GM04503 (cell line): ENCODE measurements around the gene GPR157.
"Not testable (repeated sequence)": the region's sequence is repeated elsewhere in the genome, so short reads cannot be mapped to it uniquely, and the experiment has no call there.

Experiments
- DNase-seq: peaks from one replicate; pipeline ENCODE4 v3.0.0-alpha.2; 2012; ENCODE audit warnings: low read depth

Gene GPR157, protein sequence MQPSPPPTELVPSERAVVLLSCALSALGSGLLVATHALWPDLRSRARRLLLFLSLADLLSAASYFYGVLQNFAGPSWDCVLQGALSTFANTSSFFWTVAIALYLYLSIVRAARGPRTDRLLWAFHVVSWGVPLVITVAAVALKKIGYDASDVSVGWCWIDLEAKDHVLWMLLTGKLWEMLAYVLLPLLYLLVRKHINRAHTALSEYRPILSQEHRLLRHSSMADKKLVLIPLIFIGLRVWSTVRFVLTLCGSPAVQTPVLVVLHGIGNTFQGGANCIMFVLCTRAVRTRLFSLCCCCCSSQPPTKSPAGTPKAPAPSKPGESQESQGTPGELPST

DNA sequence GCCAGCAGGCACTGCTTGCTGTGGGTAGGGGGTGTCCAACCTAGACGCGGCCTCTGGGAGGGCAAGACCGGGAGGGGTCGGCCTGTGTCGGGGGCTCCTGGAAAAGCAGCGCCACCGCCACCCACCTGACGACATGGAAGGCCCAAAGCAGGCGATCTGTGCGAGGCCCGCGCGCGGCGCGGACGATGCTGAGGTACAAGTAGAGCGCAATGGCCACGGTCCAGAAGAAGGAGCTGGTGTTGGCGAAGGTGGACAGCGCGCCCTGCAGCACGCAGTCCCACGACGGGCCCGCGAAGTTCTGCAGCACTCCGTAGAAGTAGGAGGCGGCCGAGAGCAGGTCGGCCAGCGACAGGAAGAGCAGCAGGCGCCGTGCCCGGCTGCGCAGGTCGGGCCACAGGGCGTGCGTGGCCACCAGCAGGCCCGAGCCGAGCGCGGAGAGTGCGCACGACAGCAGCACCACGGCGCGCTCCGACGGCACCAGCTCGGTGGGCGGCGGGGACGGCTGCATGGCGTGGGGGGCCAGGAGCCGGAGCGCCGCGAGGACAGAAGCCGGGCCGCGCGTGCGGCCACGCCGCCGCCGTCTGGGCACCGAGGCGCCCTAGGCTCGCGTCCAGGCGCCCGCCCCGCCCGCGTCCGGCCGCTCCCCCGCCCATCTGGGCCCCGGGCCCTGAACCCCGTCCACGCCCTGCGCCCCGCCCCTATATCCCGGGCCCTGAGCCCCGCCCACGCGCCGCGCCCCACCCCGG is at the start of gene GPR157:
TSS of gene GPR157 (minus strand) at position 583 of the 746 bp plus-strand sequence. CDS start at position 508, 75 bp downstream.
- DNase-seq, result no peak

DNA sequence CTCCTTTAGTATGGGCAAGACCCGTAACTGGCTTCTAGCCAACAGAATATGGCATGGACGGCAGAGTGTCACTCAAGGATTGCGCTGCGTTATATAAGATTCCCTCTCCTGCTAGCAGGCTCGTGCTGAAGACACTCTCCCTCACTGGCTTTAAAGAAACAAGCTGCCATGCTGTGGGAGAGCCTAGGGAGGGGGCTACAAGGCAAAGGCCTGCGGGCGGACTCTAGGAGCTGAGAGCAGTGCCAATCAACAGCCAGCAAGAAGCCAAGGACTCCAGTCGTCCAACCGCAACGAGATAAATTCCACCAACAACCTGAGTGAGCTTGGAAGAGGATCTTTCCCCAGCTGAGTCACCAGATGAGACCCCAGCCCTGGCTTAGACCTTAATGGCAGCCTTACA is 45.9 kb upstream of the GPR157 start:
- DNase-seq, result no peak

DNA sequence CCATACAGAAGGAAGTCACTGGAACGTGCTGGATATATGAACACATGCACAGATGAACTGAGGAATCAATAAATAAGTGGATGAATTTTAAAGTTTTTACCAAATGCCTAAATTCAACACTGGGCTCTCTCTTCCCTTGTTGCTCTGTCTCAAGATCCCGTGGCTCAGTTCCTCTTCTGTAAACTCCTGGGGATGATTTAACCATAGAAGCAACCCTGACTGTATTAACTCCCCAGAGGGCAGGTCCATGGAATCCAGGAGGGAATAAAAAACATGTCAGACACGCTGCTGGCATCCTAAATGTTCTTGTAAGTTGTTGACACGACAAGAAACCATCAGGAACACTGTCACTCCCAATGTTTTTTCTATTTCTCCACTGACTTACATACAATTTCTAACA is 45.3 kb upstream of the GPR157 start:
- DNase-seq, result no peak

DNA sequence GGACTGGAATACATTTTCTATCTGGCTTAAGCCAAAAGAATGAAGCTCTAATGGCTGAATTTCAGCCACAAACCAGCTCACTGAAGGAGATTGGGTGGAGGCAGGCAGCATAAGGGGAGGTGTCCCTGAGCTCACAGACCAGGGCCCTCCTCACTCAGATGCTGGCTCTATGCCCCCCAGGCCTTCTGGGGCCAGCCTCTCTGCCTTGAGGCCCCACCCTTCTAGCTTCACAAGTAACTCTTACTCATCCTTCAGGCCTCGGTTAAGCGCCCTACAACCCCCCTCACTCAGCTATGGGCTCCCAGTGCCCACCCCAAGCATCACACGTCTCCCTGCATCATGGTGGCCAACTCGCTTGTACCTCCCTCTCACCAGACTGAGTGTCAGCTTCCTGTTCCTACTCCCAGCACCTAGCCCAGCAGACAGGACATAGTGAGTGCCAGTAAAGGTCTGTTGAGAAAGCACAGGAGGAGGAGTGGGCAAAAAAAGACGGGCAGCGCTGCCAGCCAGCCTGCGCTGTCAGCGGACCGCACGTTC is 40.8 kb upstream of the GPR157 start:
- no peak for DNase-seq

DNA sequence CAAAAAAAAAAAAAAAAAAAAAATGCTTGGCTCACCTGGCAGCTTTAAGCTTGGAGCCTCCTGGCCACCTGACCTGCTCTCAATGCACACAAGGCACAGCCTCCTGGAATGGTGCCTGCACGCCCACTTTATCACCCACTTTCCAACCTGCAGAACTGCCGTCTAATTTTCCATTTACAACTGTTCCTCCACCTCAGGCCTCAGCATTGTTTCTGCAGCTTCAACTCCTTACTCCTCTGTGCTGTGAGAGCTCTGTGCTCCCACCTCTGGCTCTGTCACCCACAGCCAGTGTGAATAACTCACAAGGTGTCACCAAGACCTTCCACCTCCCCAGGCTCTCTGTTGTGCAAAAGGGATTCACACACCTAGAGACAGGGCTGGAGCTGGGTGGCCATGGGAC is 38.7 kb upstream of the GPR157 start:
- no peak for DNase-seq

DNA sequence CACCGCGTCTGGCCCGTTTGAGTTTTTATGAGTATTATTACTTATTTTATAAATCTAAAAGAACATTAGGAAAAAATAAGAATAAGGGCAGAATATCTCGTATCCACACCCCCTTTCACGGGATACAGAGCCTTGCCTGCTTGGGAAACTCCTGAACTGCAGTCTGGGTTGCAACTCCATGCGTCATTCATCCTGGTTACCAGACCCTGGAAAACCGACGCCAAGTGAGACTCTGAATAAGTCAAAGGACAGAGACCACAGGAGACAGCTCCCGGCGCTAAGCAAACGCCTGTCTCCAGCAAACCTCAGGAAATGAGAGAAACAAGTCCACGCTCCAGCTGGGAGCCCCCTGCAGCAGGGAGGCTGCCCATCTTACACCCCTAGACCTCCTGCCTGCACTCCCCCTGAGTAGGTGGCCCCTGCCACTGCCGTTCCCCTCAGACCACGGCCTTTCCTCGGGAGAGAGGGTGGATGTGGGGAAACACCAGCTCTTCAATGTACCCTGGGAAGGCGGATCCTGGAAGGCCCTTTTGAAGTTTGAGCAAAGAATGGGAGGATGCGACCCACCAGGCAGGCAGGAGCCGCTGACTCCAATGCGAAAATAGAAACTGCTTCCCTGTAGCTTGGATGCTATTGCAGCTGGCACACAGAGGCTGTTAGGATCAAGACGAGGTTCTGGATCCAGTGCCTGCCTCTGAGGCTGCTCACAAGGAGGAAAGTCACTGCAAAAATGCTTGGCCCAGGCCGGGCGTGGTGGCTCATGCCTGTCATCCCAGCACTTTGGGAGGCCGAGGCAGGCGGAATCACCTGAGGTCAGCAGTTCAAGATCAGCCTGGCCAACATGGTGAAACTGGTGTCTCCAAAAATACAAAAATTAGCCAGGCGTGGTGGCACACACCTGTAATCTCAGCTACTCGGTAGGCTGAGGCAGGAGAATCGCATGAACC is 37.7 kb upstream of the GPR157 start:
- DNase-seq, result peak; percentile 69

DNA sequence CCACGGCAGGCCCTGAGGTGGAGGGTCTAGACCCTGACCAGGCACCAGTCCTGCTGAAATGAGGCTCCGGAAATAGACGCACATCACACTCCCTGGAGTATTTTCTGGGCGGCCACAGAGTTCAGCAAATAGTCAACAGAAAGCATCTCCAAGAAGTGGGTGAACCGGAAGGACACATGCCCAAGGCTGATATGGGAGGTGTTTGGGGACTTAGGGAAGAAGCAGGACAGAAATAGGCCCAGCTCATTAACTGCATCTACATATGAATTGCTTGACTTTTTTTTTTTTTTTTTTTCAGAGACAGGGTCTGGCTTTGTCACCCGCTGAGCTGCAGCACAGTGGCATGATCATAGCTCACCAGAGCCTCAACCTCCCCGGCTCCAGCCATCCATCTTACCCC is 36.5 kb upstream of the GPR157 start:
- DNase-seq, result no peak

DNA sequence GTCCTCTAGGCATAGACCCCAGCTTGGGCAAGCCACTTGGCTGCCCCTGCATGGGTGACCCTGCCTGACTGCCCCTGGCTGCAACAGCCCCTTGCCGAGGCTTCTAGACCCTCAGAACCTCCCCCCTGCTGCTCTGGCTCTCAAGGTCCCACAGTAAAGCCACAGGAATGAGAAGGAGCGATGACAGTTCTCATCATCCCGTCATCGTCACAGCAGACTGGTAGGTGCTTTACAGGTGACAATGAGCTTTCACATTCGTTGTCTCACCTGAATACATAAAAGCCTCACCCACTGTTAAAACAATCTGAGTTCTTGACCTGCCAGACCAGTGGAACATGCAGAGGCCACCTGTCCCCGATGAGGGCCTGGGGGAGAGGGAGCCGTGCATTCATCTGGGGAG is 36.0 kb upstream of the GPR157 start:
- DNase-seq, result no peak

DNA sequence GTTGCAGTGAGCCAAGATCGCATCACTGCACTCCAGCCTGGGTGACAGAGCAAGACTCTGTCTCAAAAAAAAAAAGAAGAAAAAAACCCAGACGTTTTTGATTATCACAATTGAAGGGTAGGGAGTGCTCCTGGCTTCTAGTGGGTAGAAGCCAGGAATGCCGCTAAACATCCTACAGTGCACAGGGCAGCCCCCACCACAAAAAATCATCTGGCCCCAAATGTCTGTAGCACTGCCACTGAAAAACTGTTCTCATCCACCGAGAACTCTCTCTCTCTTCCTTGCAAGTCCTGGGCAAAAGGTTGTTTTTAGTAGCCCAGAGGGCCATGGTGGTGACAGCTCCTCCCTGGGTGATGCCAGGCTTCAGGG is 35.6 kb upstream of the GPR157 start:
- DNase-seq, result no peak

DNA sequence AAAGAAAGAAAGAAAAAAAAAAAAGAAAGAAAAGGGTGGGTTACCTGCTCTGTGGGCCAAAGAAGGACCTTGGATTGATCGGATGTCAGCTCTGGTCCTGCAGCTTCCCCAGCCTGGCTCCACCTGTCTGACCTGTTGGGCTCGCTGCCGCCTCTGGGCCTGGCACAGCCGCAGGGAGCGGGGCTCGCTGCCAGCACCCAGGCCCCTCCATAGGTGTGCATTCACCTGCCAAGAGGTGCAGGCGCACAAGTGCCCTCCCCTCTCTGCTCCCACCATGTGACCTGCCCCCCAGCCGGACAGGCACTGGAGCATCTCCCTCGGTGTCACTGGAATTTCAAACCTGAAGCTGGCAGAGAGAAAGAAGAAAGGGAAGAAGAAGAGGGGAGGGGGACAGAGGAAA is 33.1 kb upstream of the GPR157 start:
- DNase-seq, result no peak

DNA sequence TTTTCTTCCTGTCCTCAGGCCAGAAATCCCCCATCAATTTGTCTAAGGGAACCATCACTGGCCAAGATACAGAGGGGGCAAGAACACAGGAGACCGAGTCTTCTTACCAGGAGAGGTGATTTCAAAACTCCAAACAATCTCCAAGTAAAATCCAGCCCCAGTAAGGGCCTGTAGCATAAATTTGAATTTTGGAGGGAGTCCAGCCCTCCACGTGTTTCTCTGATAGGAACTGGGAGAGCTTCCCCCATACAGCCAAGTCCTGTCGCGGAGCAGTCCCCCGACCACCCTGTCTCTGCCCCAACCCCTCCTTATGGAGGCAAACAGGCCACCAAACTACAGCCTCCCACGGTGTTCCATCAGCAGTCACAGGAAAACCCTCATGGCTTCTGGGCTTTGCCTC is 32.4 kb upstream of the GPR157 start:
- DNase-seq, result no peak

DNA sequence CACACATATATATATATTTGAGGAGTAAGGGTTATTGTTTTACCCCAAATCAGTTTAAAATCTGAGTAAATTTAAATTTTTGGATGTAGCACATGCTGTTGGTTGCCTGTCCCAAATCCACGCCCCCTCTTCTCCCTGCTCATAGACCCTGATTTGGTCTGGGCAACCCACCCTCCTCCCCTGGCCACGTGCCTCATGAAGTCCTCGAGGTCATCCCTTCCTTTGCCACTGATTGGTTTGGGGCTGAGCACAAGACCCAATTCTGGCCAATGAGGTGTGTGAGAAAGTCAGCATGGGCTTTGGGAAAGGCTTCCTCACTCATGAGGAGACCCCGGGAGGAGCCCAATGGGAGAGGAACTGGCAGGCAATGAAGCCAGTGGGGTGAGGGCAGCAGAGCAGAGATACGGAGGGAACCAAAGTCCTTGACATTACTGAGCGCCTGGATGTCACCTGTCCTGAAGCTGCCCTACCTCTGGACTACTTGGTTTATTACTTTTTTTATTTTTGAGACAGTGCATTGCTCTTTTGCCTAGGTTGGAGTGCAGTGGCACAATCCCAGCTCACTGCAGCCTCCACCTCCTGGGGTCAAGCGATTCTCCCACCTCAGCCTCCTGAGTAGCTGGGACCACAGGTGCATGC is 31.3 kb upstream of the GPR157 start:
- DNase-seq, result no peak

DNA sequence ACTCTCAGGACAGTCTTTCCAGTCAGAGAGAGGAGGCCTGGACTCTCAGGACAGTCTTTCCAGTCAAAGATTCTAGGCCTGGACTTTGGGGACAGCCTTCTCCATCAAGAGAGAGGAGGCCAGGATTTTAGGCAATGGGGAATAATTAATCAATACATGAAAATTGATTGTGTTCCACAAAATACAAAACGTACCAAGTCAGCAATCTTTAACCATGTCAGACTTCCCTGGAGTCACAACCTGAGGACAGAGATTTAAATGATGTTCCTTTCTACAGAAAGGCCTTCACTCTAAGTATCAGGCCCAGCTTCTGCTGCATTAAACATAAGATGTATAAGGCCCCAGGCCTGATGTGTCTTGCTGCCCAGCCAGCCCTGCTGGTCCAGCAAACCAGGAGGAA is 27.0 kb upstream of the GPR157 start:
- no peak for DNase-seq

DNA sequence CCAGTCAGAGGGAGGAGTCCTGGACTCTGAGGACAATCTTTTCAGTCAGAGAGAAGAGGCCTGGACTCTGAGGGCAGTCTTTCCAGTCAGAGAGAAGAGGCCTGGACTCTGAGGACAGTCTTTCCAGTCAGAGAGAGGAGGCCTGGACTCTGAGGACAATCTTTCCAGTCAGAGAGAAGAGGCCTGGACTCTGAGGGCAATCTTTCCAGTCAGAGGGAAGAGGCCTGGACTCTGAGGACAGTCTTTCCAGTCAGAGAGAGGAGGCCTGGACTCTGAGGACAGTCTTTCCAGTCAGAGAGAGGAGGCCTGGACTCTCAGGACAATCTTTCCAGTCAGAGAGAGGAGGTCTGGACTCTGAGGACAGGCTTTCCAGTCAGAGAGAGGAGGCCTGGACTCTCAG is 26.5 kb upstream of the GPR157 start:
- DNase-seq, result not testable (repeated sequence)

DNA sequence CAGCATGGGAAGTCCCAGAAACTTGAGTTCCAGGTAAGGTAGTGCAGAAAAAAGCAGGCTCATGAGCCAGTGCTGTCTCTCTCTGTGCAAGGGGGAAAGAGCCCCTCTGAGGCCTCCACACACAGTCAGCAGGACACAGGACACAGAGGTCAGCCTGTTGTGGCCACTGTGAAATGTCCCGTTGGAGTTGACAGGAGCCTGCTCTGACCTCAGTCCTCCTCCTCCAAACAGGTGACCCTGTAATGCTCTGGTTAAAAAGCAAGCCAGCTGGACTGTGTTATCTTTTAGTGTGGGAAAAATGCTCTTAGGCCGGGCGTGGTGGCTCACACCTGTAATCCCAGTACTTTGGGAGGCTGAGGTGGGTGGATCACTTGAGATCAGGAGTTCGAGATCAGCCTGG is 24.2 kb upstream of the GPR157 start:
- DNase-seq, result no peak

DNA sequence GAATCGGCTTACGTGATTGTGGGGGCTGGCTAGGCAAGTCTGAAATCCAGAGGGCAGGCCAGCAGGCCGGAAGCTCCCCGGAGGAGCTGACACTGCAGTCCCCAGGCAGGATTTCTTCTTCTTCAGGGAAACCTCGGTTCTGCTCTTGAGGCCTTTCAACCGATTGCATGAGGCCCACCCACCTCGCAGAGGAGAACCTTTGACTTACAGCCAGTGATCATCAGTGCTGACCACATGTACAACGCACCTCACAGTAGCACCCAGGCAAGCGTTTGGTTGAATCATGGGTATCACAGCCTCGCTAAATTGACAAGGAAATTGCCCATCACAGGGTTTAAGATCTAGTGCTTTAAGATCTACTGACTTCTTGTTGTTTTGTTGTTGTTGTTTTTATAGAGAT is 23.6 kb upstream of the GPR157 start:
- DNase-seq, result no peak

DNA sequence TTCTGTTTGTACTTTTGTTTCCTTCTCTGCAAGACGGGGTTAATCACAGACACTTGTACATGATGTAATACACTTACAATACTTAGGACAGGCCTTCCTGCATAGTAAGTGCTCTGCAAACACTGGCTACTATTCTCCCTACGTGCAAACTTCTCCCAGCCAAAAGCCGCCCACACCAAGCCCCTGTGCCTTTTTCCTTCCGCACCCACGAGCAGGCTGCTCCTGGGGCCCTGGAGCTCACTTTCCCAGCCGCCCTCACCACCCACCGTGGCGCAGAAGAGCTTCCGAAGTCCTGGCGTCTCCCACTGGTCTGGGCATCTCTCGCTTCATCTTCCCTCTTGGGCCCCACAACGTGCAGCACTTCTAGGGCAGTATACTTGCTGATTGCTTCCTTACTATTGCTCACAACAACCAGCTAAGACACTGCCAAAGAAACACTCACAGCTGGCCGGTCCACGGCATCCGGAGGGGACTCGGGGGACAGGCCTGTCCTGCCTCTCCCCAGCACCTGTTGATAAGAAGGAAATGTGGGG is 22.5 kb upstream of the GPR157 start:
- DNase-seq, result no peak

DNA sequence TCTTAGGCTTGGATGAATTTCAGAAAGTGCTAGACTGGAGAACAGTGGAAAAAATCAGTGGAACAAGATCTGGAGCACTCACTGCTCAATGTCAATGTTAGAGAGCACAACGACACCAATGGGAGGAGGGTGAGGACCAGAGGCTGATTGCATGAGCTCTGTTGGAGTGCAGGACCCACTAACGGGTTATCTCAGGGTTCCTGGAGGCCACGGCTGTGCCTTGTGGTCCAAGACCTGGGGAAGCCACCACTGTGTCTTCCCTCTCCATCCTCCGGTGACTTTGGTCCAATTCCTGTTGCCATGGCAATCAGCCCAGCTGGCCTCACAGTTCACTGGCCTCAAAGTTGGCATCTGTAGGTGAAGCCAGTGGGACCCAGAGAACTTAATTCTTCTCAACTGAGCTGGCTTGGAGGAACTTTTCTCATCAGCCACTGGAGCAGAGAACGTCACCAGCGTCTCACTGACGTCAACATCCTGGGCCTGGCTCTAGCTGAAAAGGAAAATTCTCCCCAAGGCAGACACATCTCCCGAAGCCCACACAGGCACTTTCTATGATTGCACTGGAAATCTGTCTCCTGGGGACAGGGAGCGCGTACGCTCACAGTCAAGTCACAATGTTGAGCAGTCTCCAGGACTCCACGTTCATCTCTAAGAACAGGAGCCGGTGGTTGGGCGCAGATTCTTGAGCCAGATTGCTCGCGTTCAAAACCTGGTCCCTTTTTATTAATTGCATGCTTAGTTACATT is 21.9 kb upstream of the GPR157 start:
- DNase-seq, result no peak

DNA sequence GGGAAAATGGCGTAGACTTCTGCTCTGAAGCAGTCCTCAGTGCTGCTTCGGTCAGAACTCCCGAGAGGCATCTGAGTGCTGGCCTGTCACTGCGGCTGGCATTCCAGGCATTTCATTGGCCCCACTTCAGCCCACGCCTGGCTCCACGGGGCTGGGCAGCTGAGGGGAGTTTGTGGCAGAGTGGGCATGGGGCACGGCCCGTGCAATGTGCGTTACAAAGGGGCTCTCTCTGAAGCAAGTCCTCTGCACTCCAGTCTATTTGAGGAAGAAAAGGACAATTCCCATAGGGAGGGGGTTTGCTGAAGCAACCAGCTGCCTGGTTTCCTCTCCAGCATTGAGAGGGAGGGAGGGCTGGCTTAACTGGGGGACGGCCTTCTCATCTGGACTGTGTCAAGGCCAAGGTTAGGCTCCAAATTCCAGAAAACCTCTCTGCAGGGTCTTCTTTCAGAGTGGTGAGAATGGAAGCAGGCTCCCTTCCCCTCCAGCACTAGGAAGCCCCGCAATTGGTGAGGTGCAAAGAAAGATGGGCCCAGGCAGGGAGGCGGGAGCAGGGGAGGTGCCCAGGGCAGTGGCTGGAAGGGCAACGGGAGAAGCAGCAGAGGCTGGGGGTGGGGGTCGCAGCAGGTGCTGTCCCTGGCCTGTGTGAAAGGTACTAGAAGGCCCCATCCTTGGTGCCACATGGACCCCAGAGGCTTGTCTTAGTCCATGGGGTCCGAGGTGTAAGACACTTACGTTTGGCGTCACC is 21.1 kb upstream of the GPR157 start:
- no peak for DNase-seq

DNA sequence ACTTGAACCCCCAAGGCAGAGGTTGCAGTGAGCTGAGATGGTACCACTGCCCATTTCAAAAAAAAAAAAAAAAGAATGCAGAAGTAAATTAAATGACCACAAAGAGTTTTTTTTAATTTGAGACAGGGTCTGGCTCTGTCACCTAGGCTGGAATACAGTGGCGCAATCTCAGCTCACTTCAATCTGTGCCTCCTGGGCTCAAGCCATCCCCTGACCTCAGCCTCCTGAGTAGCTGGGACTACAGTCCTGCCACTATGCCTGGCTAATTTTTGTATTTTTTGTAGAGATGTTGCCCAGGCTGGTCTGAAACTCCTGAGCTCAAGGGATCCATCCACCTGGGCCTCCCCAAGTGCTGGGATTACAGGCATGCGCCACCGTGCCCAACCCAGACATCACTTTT is 20.2 kb upstream of the GPR157 start:
- DNase-seq, result no peak
